Measurements from ENCODE around the gene WFDC8. TPM values are rescaled to one million over a fixed set of nuclear protein-coding genes. Genes with fewer than 3 reads are reported as not detected.

The WFDC8 gene
- total and polyA plus RNA-seq, 2 donors (not counting 3 experiments of a cell fraction or from before 2014, with no cell fraction given), result not detected

GRCh38 chr20:45612314-45612713 lies 33.2 kb upstream of the WFDC8 start:
- H4K20me1 ChIP-seq (replicated peaks; ENCODE audit: control insufficient read depth, extremely low read depth, insufficient read depth, low read length), result no peaks in the 10 kb centered on the region
- H3K4me2 ChIP-seq (ENCODE audit: insufficient read depth, low read length), result no peak overlapping the region
- no peaks in the 10 kb centered on the region for H3K27me3 ChIP-seq (ENCODE audit: control insufficient read depth in 2 of 2, insufficient read depth in 2 of 2, low read length in 2 of 2)
- no peaks in the 10 kb centered on the region for H3K9me3 ChIP-seq (replicated peaks; ENCODE audit: control insufficient read depth, insufficient read depth, low read length)
- H3K27ac ChIP-seq (ENCODE audit: insufficient read depth, low read depth, low read length), result no peak overlapping the region
- CTCF ChIA-PET, result interaction anchor here (1.7 kb wide), 1 partner anchor 17 kb away, joined by 9 read pairs; the partner anchor contains the start of gene WFDC10A
- intact Hi-C loops (cut with micrococcal nuclease) (no loop called here), dilution Hi-C loops (cut with MboI; ENCODE audit: extremely low pct_ligation_motif_present, low sequenced_read_pairs) (no loop called here)
- H3K9me1 ChIP-seq (replicated peaks; ENCODE audit: control insufficient read depth, extremely low read depth, insufficient read depth, low read length), result no peaks in the 10 kb centered on the region
- no peak overlapping the region for H2AFZ ChIP-seq (ENCODE audit: low read depth, low read length)
- H3K4me3 ChIP-seq (replicated peaks in 1 of 3; ENCODE audit: insufficient read depth in 1 of 3, low read depth in 1 of 3, low read length in 3 of 3), result no peak overlapping the region
- no peaks in the 10 kb centered on the region for H3K4me1 ChIP-seq (ENCODE audit: control insufficient read depth, extremely low read depth, insufficient read depth, low read length)
- no peak overlapping the region for H3K9ac ChIP-seq (replicated peaks; ENCODE audit: extremely low read depth, insufficient read depth, low read length)
- DNase-seq (ENCODE audit: low read depth, low spot score) (no peak), FAIRE-seq (no peak)
- H3K36me3 ChIP-seq (ENCODE audit: control insufficient read depth in 2 of 2, extremely low read depth in 1 of 2, insufficient read depth in 2 of 2, low read length in 2 of 2), result no peaks in the 10 kb centered on the region
- POLR2A ChIA-PET, result no interaction called here
- no peaks in the 10 kb centered on the region for H3K79me2 ChIP-seq (ENCODE audit: control insufficient read depth, insufficient read depth, low read length)
- no TSS peak for BruUV-seq (replicated peaks)
- TF ChIP-seq CTCF (IDR thresholded peaks at IDR 0.05; ENCODE audit: extremely low read depth in 1 of 2, insufficient read depth in 1 of 2, low read depth in 1 of 2, low read length in 2 of 2), result no peak
- no peak for TF ChIP-seq JUN (IDR thresholded peaks at IDR 0.05; ENCODE audit: borderline replicate concordance, insufficient read depth, insufficient read length, low read depth)
- TF ChIP-seq GATA2 (IDR thresholded peaks at IDR 0.05; ENCODE audit: insufficient read depth, insufficient read length, low read depth, low read length), result no peak
- TF ChIP-seq MAX (IDR thresholded peaks at IDR 0.05; ENCODE audit: insufficient read depth, insufficient read length), result no peak
- TF ChIP-seq FOS (IDR thresholded peaks at IDR 0.05; ENCODE audit: borderline replicate concordance, insufficient read depth, low read length), result no peak
- TF ChIP-seq EZH2 (IDR thresholded peaks at IDR 0.05; ENCODE audit: borderline replicate concordance, low read depth, low read length, severe bottlenecking), result no peak
- no peak for TF ChIP-seq POLR2A (IDR thresholded peaks at IDR 0.05; ENCODE audit: low read depth, low read length)
- TF ChIP-seq MYC (IDR thresholded peaks at IDR 0.05; ENCODE audit: low read depth, low read length), result no peak
- TF ChIP-seq POLR2AphosphoS5 (IDR thresholded peaks at IDR 0.05; ENCODE audit: insufficient read depth, low read depth, low read length), result no peak

All from endothelial cell of umbilical vein (primary cell).